RWPE1 (cell line): ENCODE measurements around the gene ADNP2.

ENCODE experiments used
- CTCF ChIA-PET: fragments of 350-600 bp; sonication (Branson Sonifier 250); formaldehyde crosslinking; extraction: SDS; loops from one replicate; lab custom pipeline; 2021; lab: Yijun Ruan, JAX
- POLR2A ChIA-PET: fragments of 400-600 bp; formaldehyde crosslinking; extraction: SDS; loops from one replicate; lab custom pipeline; 2020; ENCODE audit warnings: antibody characterized with exemption; ENCODE audit not compliant: low non-redundant PET; lab: Yijun Ruan, JAX
- DNase-seq: peaks from one replicate; pipeline ENCODE4 v3.0.0; 2012; ENCODE audit warnings: low spot score
- H3K27ac ChIP-seq: fragments of 450-650 bp; 2 replicates; pipeline ENCODE4 v1.5.1; 2017
- TF ChIP-seq, protein P1 (sequence below): fragments of 450-650 bp; conservative IDR thresholded peaks from 2 replicates; pipeline ENCODE4 v1.5.1; 2017; ENCODE audit warnings: low read depth, mild to moderate bottlenecking

Gene ADNP2, protein sequence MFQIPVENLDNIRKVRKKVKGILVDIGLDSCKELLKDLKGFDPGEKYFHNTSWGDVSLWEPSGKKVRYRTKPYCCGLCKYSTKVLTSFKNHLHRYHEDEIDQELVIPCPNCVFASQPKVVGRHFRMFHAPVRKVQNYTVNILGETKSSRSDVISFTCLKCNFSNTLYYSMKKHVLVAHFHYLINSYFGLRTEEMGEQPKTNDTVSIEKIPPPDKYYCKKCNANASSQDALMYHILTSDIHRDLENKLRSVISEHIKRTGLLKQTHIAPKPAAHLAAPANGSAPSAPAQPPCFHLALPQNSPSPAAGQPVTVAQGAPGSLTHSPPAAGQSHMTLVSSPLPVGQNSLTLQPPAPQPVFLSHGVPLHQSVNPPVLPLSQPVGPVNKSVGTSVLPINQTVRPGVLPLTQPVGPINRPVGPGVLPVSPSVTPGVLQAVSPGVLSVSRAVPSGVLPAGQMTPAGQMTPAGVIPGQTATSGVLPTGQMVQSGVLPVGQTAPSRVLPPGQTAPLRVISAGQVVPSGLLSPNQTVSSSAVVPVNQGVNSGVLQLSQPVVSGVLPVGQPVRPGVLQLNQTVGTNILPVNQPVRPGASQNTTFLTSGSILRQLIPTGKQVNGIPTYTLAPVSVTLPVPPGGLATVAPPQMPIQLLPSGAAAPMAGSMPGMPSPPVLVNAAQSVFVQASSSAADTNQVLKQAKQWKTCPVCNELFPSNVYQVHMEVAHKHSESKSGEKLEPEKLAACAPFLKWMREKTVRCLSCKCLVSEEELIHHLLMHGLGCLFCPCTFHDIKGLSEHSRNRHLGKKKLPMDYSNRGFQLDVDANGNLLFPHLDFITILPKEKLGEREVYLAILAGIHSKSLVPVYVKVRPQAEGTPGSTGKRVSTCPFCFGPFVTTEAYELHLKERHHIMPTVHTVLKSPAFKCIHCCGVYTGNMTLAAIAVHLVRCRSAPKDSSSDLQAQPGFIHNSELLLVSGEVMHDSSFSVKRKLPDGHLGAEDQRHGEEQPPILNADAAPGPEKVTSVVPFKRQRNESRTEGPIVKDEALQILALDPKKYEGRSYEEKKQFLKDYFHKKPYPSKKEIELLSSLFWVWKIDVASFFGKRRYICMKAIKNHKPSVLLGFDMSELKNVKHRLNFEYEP

DNA sequence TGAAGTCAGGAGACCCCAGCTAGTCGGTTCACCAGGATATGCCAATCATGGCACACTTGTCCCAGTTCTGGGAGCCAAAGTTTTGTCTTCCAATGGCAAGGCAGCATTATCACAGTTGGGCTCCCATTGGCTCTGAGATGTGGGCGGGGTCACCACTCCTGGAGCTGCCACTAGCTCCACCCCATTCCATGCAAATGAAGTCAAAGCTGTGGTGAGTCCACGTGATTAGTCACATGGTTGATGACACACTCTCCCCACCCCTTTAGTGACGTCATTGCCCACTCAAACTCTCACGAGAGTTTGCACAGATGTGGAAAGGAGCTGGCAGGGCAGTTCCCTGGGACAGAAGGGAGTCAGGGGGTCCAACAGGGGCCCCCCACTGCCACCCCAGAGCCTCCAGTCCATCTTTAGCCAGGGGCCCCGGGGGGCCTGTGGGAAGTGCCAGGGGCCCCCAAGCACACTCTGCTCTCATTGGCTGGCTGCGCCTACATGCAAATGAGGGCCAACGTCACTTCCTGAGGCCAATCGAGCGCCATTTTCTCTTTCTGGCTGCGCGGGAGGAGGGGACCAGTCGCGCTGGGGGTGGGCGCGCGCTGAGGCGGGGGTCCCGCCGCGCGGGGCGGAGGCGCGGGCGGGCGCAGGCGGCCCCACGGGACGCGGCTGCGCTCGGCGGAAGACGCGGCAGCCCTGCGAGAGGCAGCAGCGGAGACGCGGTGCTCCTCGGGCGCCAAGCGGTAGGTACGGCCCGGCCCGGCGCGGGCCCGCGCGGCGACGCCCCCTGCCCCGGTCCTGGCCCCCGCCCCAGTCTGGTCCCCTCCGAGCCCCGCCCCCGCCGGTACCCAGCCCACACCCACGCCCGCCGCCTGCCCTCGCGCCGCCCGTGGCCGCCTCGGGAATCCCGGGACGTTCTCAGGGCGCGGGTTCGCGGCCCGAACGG, at the start of gene ADNP2:
ADNP2 (plus strand) TSS at position 524 of the 937 bp plus-strand sequence. CDS start 8,281 bp downstream, outside the sequence.
- TF ChIP-seq, protein P1, sequence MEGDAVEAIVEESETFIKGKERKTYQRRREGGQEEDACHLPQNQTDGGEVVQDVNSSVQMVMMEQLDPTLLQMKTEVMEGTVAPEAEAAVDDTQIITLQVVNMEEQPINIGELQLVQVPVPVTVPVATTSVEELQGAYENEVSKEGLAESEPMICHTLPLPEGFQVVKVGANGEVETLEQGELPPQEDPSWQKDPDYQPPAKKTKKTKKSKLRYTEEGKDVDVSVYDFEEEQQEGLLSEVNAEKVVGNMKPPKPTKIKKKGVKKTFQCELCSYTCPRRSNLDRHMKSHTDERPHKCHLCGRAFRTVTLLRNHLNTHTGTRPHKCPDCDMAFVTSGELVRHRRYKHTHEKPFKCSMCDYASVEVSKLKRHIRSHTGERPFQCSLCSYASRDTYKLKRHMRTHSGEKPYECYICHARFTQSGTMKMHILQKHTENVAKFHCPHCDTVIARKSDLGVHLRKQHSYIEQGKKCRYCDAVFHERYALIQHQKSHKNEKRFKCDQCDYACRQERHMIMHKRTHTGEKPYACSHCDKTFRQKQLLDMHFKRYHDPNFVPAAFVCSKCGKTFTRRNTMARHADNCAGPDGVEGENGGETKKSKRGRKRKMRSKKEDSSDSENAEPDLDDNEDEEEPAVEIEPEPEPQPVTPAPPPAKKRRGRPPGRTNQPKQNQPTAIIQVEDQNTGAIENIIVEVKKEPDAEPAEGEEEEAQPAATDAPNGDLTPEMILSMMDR = no peak
- POLR2A ChIA-PET = no interaction called here
- CTCF ChIA-PET = no interaction called here
- DNase-seq = peak; percentile 94
- H3K27ac ChIP-seq = peak within 1 kb of the TSS; percentile 89

DNA sequence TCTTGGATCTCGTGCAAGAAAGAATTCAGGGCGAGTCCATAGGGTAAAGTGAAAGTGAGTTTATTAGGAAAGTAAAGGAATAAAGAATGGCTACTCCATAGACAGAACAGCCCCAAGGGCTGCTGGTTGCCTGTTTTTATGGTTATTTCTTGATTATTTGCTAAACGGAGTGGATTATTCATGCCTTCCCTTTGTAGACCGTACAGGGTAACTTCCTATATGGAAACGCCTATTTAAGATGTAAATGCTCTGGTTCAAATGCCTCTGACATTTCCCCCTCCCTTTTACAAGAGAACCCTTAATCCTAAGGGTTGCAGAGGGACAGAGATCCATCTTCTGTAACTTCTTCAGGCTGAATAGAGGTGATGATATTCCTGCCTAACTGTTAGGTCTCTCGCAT, 49.1 kb upstream of the ADNP2 start:
- DNase-seq = no peak
- ChIA-PET CTCF (no interaction called here), POLR2A (no interaction called here)
- TF ChIP-seq, protein P1 = no peak
- H3K27ac ChIP-seq = no peak overlapping the region

DNA sequence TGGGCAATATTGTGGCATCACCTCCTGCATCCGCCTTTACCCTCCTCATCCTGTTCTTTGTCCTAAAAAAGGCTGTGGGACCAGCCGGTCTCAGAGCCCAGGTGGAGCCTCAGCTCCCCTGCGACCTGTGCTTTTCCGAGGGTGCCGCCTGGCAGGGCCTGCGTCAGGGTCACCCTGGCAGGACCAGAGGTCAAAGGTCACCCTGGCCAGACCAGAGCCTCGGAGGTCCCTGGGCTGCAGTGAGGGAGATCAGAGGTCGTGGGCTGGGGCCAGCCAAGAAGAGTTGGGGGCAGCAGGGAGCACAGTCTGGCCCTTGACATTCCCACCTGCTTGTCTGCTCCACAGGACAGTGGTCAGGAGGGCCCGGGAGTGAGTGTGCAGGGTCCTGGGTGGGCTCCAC, 43.4 kb upstream of the ADNP2 start:
- H3K27ac ChIP-seq = no peak overlapping the region
- TF ChIP-seq, protein P1 = no peak
- no peak for DNase-seq
- CTCF ChIA-PET = no interaction called here
- POLR2A ChIA-PET = no interaction called here

DNA sequence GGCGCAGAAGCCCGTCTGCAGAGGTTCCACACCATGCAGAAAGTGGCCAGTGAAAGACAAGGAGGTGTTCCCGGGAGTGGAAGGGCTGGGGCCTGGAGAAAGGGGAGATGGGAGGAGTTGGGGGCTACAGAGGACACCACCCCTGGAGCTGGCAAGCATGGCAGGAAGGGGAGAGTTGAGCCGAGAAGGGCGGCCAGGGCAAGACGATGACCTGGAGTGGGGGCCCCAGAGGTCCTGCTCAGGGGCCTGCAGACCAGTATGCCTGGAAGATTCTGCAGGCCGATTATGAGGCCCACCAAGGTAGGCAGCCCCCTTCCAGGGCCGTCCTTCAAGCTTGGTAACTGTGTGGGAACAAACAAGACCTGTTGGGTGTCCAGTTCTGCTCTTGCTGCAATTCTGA, 41.7 kb upstream of the ADNP2 start:
- H3K27ac ChIP-seq = no peak overlapping the region
- DNase-seq = no peak
- TF ChIP-seq, protein P1 = no peak
- ChIA-PET POLR2A (no interaction called here), CTCF (no interaction called here)

DNA sequence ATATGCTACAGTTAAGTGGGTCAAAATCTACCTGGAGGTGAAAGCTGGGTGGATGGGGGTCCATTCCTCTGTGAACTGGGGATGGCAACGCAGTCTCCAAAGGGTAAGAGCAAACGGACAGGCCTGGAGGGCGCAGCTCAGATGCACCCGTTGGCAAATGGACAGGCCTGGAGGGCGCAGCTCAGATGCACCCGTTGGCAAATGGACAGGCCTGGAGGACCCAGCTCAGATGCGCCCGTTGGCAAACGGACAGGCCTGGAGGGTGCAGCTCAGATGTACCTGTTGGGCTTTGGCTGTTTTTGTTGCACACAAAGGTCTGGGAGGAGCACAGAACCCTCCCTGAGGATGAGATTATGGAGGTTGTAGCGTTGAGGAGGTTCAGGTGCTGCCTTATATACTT, 41.2 kb upstream of the ADNP2 start:
- POLR2A ChIA-PET = no interaction called here
- CTCF ChIA-PET = no interaction called here
- no peak for DNase-seq
- TF ChIP-seq, protein P1 = no peak
- no peak overlapping the region for H3K27ac ChIP-seq
